Astrocyte of the cerebellum (primary cell): Measurements from ENCODE around the gene PRSS56.

Experiments used
- DNase-seq: peaks from one replicate; pipeline ENCODE4 v3.0.0-alpha.2; 2011; ENCODE audit warnings: low read depth
- H3K4me3 ChIP-seq: 2 replicates; pipeline ENCODE4 v1.5.1; 2011; ENCODE audit warnings: mild to moderate bottlenecking, low read depth, low read length, moderate library complexity
- CTCF ChIP-seq: IDR thresholded peaks from 2 replicates; pipeline ENCODE4 v1.5.1; 2012; ENCODE audit warnings: low read length, low read depth, moderate library complexity, mild to moderate bottlenecking; ENCODE audit errors: missing control alignments
- in situ Hi-C: cut with HindIII; loops from 2 replicates; pipeline ENCODE4 v1.10.0; 2017; ENCODE audit warnings: low sequenced_read_pairs

The PRSS56 gene

DNA sequence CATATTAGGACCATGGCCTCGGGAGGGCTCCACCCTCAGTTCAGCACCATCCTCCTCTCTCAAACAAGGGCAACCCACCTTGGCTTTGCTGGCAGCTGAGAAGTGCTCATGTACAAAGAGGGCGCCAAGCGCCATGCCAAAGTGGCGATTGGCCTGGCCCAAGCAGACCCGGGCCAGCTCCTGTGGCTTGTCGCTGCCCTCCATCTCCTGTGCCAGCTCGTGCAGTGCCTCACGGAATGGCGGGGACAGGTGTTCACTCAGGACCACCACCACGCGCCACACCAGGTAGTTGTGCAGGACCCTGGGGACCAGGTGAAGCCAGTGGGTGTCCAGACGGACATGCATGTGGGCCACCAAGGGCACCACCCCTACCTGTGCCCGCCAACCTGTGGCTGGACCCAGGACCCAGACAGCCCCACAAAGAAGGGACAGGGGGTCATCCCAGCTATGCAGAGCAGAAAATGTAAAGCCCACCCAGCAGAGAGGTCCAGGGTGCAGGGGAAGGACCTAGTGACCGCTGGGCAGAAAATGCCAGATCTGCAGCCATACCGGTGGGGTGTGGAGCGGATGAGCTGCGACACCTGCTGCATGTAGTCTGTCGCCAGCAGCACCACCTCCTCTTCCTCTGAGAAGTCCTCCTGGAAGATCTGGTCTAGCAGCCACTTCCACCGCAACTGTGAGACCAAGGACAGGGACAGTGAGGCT lies 36.1 kb upstream of the PRSS56 start:
- no peak for TF ChIP-seq CTCF
- H3K4me3 ChIP-seq = no peak overlapping the region
- no peak for DNase-seq
- in situ Hi-C loops = no loop called here

- DNase-seq = no peak
- TF ChIP-seq CTCF = no peak
- no peak overlapping the region for H3K4me3 ChIP-seq
- in situ Hi-C loops = no loop called here
Measured at GRCh38 chr2:232484628-232485347, 35.4 kb upstream of the PRSS56 start.

DNA sequence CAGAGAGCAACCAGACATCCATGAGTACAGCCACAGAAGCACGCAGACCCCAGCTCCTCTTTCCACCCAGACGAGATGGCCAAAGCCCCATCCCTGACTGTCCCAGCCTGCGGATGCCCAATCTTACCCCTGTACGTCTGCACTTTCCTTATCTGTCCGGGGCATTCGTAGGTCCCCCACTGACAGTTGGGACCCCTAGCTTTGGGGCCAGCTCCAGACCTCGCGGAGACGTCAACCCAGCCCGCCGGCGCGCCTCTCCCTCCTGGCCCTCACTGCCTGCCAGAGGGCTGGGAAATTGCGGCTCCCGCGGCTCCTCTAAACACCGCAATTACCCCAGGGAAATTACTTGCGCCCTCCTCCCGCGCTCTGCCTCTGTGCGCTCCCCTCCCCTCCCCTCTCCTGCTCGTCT lies 34.8 kb upstream of the PRSS56 start:
- TF ChIP-seq CTCF = no peak

DNA sequence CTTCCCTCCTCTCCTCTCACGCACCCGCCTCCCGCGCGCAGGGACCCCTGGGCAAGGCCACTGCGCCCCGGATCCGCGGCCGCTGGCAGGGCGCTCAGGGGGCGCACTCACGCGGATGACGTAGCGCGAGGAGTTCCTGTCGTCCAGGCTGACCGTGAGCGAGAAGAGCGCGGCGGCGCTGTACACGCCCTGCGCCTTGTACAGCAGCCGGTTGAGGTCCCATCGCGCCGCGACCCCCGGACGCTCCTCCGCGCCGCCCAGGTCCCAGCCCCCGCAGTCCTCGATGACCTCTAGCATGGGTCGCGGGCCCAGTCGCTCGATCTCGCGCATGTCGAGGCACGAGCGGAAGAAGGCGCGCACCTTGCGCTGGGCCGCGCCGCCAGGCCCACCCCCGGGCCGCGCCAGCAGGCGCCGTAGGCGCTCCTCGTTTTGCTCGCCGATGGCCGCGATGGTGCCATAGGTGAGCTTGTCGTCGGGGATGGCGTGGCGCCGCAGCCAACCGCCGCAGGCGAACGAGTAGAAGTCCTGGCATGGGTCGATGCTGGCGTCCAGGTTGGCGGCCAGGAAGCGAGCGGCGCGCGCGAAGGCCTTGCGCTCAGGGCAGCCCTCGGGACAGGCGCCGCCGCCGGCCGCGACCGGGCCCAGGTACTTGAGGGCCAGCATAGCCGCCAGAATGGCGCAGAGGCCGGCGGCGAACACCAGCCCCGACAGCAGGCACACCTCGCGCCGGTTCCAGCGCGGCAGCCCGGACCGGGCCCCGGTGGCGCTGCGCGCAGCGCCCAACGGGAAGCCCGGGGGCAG lies 34.2 kb upstream of the PRSS56 start:
- no peak for TF ChIP-seq CTCF
- DNase-seq = no peak
- no peak overlapping the region for H3K4me3 ChIP-seq
- in situ Hi-C loops = no loop called here

More for the DNA sequence above, 34.8 kb upstream of the PRSS56 start:
- H3K4me3 ChIP-seq = no peak overlapping the region
- in situ Hi-C loops = no loop called here
- DNase-seq = no peak

DNA sequence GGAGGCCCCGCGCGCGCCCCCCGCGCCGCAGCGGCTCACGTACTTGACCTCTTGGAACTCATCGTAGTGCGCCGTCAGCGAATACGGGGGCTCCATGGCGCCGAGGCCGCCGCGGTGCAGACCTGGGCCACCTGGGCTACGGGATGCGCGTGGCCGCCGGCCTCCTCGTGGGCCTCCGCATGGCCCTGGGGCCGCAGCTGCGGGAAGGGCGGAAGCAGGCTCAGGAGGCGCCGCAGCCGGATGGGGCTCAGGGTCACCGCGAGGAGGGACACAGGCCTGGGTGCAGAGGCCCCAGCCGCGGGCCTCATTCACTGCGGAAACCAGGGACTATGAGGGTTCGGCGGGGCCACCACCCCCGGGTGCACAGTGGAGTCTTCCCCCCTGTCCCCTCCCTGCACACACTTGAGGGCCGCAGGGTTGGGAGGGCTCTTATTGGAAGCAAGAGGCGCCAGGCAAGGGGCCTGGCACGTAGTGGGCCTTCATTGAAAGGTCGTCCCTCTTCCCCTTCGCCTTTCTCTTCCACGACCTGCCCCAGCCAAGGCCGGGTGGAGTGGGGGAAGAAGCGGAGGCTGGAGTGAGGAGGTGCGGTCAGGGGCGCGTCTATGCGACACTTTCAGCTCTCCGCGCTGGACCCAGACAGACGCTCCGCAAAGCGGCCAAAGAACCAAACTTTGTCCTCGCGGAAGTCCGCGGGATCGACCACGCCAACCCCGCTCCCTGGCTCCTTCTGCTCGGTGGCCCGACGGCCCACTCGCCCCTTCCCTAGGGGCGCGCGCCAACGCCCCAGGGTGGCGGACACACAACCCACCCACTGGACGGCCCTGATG lies 33.4 kb upstream of the PRSS56 start:
- no peak for TF ChIP-seq CTCF
- no peak for DNase-seq
- in situ Hi-C loops = no loop called here
- no peak overlapping the region for H3K4me3 ChIP-seq
